ENCODE data around the gene ATG4A.

GRCh38 chrX:108105473-108105872 lies 13.9 kb downstream of the ATG4A start:
- TF ChIP-seq EZH2 (IDR thresholded peaks at IDR 0.05) = no peak
- TF ChIP-seq POLR2AphosphoS5 (IDR thresholded peaks at IDR 0.05; ENCODE audit: borderline replicate concordance, low read depth, low read length) = no peak

All from SK-N-MC (cell line).